Cardiac muscle cell (in vitro differentiated cells and primary cell): ENCODE measurements around the gene MYO3B. TPM values are rescaled to one million over a fixed set of nuclear protein-coding genes. Genes with fewer than 3 reads are reported as not detected.
"Not testable (repeated sequence)": the region's sequence is repeated elsewhere in the genome, so short reads cannot be mapped to it uniquely, and the experiment has no call there.

Experiments
- DNase-seq, 2 donors: peaks; one replicate each; pipeline versions ENCODE4 v3.0.0 to v3.0.0-alpha.2; 2010 to 2017; ENCODE audit warnings: low read depth in 1 of 2, low spot score in 1 of 2
- H3K27ac ChIP-seq: fragments of 200-600 bp; sonication (generic); 2 replicates; pipeline ENCODE4 v1.5.1; 2016
- H3K27me3 ChIP-seq: fragments of 200-600 bp; sonication (generic); 2 replicates; pipeline ENCODE4 v1.6.0; 2016; ENCODE audit warnings: control low read depth
- H3K36me3 ChIP-seq: fragments of 200-600 bp; sonication (generic); 2 replicates; pipeline ENCODE4 v1.5.1; 2016; ENCODE audit warnings: control low read depth
- H3K4me1 ChIP-seq: fragments of 200-600 bp; sonication (generic); 2 replicates; pipeline ENCODE4 v1.8.1; 2017; ENCODE audit warnings: low read depth, mild to moderate bottlenecking, mixed run types
- H3K4me3 ChIP-seq: fragments of 200-600 bp; sonication (generic); 2 replicates; pipeline ENCODE4 v1.5.1; 2016; ENCODE audit warnings: mild to moderate bottlenecking
- H3K9me3 ChIP-seq: fragments of 200-600 bp; sonication (generic); 2 replicates; pipeline ENCODE4 v1.5.1; 2017; ENCODE audit warnings: low read depth, mild to moderate bottlenecking, control low read depth
- polyA plus RNA-seq: library from polyadenylated mRNA; unstranded; fragments of >200 nt; fragmentation: Nextera tagmentation; extraction: Ambion mirVana; gene quantifications from 2 replicates; pipeline ENCODE4 v1.2.1, GENCODE V29; 2016
- total RNA-seq: library from RNA; depleted of rRNA; stranded (reverse); fragments of >200 nt; gene quantifications from 2 replicates; pipeline ENCODE4 v1.2.3, GENCODE V29; 2016
- TF ChIP-seq, protein P1 (sequence below): IDR thresholded peaks from 2 replicates; pipeline ENCODE4 v1.5.1; 2012; ENCODE audit warnings: low read depth, mild to moderate bottlenecking, low read length

Gene MYO3B
- total and polyA plus RNA-seq, 2 experiments from 2014 or later, result not detected

DNA sequence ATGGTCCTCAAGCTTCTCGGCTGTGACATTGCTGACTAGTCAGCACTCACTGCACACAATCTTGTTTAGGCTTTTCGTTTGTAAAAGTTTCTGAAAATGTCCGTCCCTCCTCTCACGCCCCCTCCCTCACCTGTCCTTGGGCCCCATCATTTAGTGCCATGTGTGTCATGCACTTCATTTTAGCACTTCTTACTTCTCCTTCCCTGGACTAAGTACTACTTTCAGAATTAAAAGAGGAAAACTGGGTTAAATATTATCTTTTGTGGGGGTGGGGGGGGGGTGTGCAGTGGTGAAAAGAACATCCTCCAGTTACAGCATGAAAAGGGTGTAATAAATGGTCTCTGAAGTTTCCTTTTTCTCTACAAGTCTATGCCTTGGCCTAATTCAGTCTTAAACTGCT, 355.2 kb downstream of the MYO3B start:
- no peaks in the 10 kb centered on the region for H3K27me3 ChIP-seq
- H3K4me3 ChIP-seq, result no peak overlapping the region
- H3K9me3 ChIP-seq, result no peaks in the 10 kb centered on the region
- H3K27ac ChIP-seq, result no peak overlapping the region
- TF ChIP-seq, protein P1, sequence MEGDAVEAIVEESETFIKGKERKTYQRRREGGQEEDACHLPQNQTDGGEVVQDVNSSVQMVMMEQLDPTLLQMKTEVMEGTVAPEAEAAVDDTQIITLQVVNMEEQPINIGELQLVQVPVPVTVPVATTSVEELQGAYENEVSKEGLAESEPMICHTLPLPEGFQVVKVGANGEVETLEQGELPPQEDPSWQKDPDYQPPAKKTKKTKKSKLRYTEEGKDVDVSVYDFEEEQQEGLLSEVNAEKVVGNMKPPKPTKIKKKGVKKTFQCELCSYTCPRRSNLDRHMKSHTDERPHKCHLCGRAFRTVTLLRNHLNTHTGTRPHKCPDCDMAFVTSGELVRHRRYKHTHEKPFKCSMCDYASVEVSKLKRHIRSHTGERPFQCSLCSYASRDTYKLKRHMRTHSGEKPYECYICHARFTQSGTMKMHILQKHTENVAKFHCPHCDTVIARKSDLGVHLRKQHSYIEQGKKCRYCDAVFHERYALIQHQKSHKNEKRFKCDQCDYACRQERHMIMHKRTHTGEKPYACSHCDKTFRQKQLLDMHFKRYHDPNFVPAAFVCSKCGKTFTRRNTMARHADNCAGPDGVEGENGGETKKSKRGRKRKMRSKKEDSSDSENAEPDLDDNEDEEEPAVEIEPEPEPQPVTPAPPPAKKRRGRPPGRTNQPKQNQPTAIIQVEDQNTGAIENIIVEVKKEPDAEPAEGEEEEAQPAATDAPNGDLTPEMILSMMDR, result no peak
- H3K4me1 ChIP-seq, result peaks cover 10% of the 10 kb centered on the region
- H3K36me3 ChIP-seq, result no peaks in the 10 kb centered on the region
- no peak for DNase-seq

DNA sequence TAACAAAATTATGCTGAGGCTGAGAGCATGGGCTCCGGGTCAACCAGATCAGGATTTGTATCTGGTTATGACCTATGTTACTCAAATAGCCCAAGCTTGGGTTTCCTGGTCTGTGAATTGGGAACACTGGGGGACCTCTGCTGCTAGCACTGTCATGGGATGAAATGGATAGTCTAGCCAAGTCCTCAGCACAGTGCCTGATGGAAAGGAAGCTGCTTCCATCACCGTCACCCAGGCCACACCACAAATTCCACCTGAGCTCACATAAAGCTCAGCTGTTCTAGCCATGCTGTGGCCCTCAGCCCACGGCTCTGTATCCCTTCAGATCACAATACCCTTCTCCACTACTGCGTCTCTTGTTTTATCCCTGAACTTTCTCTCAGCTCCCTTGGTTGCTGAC, 357.6 kb downstream of the MYO3B start:
- no peak overlapping the region for H3K4me3 ChIP-seq
- H3K27me3 ChIP-seq, result no peaks in the 10 kb centered on the region
- H3K4me1 ChIP-seq, result peaks cover 6% of the 10 kb centered on the region
- no peaks in the 10 kb centered on the region for H3K9me3 ChIP-seq
- H3K27ac ChIP-seq, result no peak overlapping the region
- TF ChIP-seq, protein P1, result no peak
- DNase-seq, result no peak
- H3K36me3 ChIP-seq, result no peaks in the 10 kb centered on the region

DNA sequence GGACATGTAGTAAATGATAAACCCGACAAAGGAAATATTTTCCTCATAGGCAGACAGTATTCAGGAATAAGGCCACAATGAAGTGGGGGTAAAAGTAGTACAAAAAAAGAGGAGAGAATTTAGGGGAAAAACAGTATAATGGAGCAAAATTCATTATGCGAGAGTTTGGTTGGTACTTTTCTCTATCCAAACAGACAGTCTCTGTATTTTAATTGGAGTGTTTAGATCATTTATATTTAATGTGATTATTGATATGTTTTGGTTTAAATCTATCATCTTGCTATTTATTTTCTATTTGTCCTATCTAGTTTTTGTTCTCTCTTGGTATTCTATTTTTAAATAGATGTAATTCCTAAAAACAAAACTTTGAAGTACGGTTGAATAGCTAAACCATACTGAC, 366.9 kb downstream of the MYO3B start:
- TF ChIP-seq, protein P1, result no peak
- Histone ChIP-seq H3K9me3 (no peaks in the 10 kb centered on the region), H3K27ac (no peak overlapping the region), H3K36me3 (no peaks in the 10 kb centered on the region), H3K27me3 (no peaks in the 10 kb centered on the region), H3K4me1 (no peaks in the 10 kb centered on the region), H3K4me3 (no peak overlapping the region)
- DNase-seq, result no peak

DNA sequence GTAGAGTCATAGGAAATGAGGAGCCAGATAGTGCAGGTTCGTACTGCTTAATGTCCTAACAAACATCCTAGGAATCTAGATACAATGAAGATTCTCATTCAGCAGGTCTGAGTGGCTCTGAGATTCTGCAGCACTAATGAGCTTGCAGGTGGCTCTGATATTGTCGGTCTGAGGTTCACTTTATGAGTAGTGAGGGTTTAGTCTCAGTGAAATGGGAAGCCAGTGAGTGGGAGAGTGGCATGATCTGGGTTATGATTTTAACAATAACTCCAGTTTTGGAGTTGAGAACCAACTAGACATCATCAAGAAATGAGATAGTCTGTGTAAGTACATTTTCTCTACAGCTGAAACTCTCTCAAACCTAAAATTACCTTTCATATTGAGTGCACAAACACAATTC, 370.4 kb downstream of the MYO3B start:
- Histone ChIP-seq H3K9me3 (no peaks in the 10 kb centered on the region), H3K4me3 (no peak overlapping the region), H3K27ac (no peak overlapping the region), H3K4me1 (no peaks in the 10 kb centered on the region), H3K36me3 (no peaks in the 10 kb centered on the region), H3K27me3 (no peaks in the 10 kb centered on the region)
- TF ChIP-seq, protein P1, result no peak
- no peak for DNase-seq

DNA sequence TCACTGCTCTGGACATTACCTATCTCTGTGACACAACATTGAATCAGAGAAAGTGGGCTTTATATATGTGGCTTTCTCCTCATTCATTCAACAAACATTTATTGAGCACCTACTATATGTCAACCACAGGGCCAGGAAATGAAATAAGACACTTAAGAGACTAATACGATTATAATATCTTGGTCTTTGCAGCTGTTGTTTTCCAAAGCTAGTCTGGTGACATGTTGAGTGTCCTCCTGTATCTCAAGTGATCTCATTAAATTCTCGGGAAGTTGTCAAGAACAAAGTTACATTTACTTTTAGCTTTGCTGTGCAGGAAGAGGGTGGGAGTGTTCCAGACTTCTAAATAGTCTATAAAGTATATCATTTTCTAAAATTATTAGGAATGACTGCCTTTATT, 372.6 kb downstream of the MYO3B start:
- H3K4me3 ChIP-seq, result no peak overlapping the region
- H3K27ac ChIP-seq, result no peak overlapping the region
- no peaks in the 10 kb centered on the region for H3K27me3 ChIP-seq
- no peak for DNase-seq
- no peaks in the 10 kb centered on the region for H3K36me3 ChIP-seq
- H3K9me3 ChIP-seq, result no peaks in the 10 kb centered on the region
- H3K4me1 ChIP-seq, result no peaks in the 10 kb centered on the region
- TF ChIP-seq, protein P1, result no peak

DNA sequence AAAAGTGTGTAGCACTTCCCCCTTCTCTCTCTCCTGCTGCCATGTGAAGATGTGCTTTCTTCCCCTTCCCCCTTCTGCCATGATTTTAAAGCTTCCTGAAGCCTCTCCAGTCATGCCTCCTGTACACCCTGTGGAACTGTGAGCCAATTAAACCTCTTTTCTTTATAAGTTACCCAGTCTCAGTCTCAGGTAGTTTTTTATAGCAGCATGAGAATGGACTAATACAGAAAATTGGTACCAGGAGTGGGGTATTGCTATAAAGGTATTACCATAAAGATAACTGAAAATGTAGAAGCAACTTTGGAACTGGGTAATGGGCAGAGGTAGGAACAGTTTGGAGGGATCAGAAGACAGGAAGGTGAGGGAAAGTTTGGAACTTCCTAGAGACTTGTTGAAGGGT, 374.0 kb downstream of the MYO3B start:
- not testable (repeated sequence) for H3K36me3 ChIP-seq, H3K27ac ChIP-seq, H3K27me3 ChIP-seq, H3K4me1 ChIP-seq, H3K4me3 ChIP-seq, H3K9me3 ChIP-seq, DNase-seq
